RKO (cell line): ENCODE results near the gene TMEM54.

Experiments used
- DNase-seq: peaks from one replicate; pipeline ENCODE4 v3.0.0-alpha.2; 2016; ENCODE audit warnings: low spot score

TMEM54 gene

DNA sequence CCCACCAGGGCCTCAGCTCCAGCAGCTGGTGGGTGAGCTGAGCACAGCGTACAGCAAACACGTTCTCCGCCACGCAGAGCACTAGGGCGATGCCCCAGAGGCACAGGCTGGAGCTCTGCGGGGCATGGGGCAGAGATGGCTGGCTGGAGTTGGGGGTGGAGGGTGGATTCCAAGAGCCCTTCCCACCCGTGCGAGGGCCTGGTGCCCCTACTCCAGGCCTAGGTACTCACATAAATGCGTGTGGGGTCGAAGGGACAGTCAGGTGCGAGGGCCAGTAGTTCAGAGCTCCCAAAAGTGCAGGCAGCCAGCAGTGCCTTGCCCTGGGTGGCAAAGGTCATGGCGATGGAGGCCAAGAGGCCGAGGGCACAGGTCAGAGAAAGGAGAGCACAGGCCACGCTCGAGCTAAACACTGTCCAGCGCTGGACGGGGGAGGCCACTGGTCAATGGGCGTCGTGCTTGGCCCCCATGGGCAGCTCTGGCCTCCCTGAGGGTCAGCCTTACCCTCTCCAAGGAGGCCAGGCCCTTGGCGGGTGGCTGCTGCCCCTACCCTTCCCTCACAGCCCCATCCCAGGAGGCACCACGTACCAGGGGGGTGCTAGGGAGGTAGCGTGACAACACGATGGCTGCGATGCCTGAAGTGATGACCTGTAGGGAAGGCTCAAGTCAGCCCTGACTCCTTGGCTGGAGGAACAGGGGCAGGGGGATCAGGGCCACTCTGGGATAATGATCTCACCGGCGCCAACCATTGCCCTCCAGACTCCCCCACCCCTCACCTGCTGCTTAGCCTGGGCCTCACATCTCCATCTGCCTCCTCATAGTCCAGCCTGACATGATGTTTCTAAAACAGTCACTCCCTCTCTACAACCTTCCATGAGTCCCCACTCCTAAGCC lies 5.6 kb downstream of the TMEM54 start:
- DNase-seq = no peak

DNA sequence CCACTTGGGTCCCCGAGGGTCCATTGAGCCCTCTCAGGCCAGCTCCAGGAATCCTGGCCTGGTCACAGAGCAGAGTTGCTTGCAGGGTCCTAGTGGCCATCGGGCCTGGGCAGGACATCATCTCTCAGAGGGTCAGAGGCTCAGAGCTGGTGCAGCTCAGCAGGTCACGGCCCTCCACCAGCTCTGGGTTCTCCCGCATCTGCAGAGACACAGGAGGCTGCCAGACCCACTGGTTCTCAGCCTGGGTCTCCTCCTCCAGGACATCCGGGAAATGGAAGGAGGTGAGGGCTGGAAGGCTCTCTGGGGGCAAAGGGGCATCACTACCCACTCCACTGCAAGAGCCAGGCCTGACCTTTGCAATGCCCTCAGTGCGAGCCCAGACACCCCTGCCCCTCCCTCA lies 6.5 kb downstream of the TMEM54 start:
- no peak for DNase-seq

DNA sequence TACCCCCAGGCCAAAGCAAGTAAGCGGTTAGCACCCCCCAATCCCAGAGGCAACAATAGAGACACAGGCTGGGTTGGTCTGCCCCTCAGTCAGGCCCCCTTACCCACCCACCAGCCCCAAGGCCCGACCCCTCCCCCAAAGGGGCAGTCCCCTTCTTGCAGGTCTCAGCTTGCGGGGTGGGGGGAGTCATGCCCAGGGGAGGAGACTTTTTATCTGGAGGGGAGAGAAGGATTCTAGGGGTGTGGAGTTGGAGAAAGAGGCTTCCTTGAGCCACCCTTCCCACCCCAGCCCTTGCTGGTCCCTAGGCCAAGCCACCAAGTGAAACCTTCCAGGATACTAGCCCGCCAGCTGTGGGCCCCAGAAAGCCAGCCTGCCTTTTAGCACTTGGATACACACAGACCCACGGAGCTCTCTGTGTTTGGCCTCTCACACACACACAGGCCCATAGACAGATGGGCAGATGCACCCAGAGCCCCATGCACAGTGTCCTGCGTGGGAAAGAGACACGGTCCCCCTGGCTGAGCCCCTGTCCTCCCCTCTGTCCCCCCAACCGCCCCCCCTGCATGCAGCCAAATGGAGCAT lies 7.1 kb downstream of the TMEM54 start:
- no peak for DNase-seq

DNA sequence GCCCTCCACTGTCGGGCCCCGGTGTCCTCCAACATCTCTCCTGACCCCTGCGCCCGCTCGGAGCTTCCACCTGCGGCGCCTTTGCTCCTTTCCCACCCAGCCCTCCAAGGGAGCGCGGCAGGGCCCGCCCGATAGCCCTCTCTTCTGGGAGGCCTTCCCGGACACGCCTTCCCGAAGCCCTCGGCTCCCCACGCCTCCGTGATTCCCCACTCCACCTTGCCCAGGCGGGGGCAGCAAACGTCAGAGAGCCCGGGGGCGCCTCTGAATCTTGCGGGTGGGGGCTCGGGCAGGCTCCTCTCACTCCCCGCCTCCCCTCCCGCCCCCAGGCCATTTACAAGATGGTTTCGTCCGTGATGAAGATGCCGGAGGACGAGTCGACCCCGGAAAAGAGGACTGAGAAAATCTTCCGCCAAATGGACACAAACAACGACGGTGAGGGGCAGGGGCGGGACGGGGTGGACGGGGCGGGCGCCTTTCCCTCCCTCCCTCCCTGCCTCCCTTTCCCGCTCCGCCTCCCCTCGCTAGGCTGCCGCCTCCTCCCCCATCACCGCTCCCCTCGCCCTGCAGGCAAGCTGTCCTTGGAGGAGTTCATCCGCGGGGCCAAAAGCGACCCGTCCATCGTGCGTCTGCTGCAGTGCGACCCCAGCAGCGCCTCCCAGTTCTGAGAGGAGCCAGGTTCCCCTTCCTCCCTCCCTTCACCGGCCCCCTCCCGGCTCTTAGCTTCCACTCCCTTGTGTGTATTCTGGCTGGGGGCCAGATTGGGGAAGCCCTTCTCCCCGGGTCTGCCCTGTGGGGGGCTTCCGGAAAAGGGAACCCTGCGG lies 7.8 kb downstream of the TMEM54 start:
- no peak for DNase-seq

DNA sequence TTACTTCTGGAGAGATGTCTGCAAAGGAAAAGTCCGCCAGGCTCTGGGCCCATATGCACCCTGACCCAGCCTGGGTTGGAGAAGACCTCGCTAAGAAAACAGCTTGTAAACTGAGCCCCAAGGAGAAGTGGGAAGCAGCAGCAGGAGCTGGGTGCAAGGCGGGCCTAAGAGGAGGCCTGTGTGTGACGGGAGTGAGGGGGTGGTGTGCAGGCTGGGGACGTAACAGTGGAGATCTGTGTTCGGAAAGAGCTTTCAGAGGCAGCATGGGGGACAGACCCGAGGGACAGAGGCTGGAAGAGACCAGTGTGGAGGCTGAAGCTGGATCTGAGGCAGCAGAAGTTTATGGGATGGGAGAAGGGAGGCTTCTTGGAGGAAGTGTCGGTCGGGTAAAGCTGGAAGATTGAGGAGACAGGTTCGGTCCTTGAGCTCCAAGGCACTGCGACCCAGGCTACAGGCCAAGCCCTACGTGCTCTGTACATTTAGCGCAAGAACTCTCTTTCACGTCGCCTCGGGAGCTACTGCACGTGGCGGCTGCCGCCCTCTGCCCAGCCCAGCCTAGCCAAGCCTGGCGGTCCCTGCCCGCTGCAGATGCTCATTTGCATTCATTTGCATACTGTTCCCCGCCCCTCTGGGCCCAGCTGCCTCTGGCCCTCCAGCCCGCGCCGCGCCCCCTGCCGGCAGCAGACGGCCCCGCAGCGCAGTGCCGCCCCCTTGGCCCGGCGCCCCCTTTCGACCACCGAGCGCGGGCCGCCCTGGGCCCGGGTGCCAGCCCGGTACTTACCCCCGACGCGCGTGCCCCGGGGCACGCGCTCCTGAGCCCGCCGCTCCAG lies 8.6 kb downstream of the TMEM54 start:
- DNase-seq = no peak

DNA sequence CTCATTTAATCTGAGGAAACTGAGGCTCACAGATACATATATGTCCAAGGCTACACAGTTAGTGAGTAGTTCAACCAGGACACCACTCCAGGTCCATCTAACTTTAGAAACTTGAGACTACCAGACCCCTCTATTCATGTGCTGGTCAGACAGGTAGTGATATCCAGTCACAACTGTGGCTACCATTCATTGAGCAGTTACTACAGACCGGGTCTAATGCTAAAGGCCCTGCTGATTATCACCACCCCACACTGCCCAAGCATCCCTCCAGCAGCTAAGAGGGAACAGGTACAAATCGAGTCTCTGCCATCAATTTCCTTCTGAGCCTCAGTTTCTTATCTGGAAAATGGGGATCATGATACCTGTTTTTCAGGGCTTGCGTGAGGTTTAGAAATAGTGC lies 9.6 kb downstream of the TMEM54 start:
- DNase-seq = no peak

DNA sequence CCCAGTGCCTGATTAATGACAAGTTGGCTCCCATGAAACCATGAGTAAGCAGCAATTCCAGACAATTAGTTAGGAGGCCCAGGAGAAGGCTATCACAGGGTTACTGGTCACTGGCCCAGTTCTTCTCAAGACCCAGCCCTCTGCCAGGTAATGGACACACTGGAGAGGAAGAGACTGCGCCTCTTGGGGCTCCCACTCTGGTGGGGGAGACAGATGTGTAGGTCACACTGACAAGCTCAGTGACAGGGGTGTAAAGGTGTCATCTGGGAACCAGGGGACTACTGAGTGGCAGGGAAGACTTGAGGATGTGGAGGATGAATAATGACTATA lies 10.0 kb downstream of the TMEM54 start:
- no peak for DNase-seq

DNA sequence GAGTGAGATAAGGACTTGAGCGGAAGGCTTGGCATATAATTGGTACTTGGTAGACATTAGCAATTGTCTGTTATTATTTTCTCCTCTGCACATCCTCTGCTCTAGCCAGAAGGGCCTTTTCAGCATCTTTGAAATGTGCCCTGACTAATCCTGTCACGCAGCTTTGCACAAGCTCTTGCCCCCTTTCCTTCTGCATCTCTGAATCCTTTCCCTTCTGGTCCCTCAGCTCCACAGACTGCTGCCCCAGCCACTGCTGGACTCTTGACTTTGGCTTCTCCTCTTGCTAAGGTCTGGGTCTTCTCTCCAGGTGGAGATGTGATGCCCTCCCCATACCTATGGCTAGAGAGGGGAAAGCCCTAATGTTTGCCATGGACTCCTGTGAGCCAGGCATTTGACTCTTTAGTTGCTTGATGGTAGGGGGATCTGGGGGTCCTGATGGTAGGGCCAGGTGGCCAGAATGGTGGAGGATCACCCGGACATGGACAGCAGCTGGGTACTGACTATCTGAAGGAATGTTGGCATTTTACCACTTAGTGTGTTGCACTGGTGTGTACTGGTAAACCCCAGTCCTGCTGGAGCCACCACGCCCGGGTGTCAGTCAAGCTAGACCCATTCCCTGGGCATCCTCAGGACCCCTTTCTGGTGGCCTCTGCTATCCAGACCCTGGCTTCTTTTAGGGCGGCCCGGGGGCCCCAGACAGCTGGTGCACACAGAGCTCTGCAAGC lies 10.5 kb downstream of the TMEM54 start:
- no peak for DNase-seq

DNA sequence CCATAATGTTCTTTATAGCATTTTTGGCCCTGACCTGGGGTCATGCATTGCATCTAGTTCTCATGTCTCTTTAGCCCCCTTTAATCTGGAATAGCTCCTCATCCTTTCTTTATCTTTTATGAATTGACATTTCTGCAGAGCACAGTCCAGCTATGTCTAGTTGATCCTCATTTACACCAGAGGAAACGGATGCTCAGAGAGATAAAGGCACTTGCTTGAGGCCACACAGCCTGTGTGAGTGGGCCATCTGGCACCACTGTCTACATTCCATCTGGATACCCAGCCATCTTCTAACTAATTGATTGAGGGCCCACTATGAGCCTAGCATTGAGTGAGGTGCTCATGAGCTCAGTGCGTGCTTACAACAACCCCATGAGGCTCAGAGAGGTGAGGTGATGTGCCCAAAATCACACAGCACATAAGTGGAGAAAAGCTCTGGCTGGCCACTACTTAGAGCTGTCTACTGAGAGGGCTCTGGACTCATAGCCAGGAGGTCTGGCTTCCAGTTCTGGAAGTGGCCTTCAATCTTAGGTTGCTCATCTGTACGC lies 11.4 kb downstream of the TMEM54 start:
- DNase-seq = peak; percentile 51

DNA sequence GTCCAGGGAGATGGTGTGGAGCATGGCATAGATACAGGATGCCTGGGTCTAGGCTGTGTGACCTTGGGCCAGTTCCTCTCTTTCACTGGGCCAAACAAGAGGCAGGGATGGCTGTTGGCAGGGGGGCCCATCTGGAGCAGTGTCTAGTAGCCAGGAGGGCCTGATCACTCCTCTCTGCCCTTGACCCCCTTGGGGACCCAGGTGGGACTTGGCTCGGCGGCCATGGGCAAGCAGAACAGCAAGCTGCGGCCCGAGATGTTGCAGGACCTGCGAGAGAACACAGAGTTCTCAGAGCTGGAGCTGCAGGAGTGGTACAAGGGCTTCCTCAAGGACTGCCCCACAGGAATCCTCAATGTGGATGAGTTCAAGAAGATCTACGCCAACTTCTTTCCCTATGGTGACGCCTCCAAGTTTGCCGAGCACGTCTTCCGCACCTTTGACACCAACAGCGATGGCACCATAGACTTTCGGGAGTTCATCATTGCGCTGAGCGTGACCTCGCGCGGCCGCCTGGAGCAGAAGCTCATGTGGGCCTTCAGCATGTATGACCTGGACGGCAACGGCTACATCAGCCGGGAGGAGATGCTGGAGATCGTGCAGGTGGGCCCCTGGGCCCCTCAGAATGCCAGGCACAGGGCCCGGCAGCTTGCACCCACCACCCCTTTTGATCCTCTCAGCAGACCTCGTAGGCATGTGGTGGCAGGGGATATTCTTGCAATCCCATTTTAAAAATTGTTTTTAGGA lies 12.3 kb downstream of the TMEM54 start:
- DNase-seq = no peak

DNA sequence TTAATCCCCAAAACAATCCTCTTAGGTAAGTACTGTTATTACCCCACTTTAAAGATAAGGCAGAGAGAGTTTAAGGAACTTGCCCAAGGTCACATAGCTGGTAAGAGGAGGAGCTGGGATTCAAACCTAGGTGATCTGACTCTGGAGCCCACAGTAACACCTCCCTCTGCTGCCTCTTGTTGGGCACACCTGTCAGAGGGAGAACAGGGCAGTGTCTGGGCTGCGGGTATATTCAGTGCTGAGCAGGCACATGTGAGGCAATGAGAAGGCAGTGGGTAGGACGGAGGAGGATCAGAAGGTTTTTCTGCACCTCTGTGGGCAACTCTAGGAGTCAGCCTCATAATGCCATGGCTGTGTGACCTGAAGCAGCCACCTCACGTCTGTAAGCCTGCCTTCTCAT lies 13.1 kb downstream of the TMEM54 start:
- DNase-seq = no peak

DNA sequence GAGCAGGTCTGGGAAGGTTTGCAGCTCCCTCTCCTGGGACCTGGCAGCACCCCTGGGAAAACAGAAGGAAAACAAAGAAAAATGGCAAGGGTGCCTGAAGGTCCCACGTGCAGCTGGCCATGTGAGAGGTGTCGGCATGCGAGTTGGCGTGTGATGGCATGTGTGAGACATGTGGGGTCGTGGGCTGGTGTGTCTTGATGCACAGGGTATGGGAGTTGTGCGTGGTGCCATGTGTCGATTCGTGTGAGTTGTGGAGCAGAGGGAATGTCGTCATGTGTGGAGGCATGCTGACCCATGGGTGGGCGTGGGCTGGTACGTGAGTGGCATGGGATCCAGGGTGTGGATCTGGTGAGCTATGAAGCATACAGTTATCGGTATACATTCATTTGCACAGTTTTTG lies 13.6 kb downstream of the TMEM54 start:
- DNase-seq = no peak

DNA sequence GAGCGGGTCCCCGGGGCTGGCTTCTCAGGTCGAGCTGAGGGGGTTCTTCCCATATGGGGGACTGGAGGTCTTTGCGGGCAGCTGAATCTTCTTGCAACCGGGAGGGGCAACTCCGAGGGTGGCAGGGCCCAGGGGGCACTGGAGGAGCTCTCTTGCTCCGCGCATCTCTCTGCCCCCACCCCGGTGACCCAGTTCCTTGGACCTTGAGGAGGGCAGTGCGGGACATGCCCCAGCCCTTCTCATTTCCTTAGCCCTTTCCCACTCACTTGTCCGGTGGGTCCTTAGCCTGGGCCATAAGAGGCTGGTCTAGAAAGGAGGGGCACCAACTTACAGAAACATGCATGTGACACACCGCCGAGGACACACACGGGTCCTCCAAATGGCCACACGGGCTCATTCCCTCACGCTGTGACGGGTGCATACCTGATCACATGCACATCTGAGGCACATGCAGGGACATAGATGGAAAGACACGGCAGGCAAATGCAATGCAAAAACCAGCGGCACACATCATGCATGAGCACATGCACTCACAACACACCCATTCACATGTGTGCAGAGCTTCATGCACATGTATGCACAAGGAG lies 14.3 kb downstream of the TMEM54 start:
- no peak for DNase-seq

DNA sequence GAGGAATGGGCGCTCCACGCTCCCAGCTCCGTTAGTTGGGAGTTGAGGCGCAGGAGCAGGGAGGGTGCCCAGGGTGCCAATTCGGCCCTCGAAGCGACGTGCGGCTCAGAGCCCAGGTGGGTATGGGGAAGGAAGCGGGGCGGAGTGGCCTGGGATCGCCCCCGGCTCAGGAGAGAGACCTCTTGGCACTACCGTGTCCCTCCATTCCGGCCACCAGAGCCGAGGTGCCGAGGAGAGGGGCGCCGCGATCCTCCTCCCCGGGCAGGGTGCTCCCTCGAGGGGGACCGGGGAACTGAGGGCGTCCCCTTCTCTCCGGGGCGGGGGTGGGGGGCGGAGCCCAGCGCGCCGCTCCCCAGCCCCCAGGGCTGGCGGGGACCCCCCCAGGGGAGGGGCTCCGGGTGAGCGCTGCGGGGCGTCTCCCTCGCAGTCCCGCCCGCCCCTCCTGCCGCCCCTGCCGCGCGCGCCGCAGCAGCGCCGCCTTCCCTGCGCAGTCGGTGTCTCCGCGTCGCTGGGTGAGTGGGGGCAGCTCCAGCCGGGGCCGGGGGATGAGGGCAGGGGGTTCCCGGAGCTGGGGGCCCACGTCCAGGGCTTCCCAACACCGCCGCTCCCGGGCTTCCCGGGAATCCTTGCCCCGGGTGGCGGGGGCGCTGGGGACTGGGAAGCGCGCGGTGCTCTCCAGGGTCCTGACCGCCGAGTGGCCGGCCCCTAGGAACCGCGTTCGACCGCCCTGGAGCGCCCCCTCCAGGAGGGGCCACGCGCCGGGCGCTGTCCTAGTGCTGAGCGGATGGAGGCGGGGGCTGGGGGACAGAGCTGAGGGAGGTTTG lies 15.0 kb downstream of the TMEM54 start, which contains the start of gene HPCA:
HPCA (plus strand) TSS at position 488 of the 824 bp plus-strand sequence. CDS start 2,408 bp downstream, outside the sequence.
- DNase-seq = no peak

DNA sequence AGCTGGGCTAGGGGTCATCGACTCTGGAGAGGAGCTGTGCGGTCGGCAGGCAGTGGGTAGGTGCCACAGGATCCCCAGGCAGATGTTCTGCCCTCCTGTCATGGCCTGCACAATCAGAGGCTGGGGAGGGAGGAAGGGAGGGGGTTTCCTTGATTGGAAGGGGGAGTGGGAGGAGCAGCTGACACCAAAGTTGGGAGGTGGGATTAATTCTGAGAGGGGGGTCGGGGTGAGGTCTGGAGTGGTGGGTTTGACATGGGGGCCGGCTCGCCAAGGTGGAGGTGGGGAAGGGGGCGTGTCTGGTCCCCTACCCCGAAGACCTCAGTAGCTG lies 15.5 kb downstream of the TMEM54 start:
- DNase-seq = no peak

DNA sequence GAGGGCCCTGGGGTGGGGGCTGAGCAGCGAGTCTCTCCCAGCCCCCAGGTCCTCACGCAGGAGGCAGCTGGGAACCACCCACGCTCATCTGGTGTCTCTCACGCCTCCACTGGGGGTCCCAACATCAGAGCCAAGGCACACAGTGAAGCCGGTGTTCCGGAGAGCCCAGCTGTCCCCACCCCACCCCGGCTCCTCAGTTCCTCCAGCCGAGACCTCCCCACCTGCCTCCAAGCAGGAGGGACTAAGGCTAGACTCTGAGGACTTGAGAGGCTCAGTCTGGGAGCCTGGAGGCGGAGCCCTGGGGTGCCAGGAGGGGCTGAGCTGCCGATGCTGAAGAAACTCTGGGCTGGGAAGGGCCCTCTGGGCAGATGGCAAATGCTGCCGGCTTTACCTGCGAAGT lies 16.5 kb downstream of the TMEM54 start:
- DNase-seq = no peak

DNA sequence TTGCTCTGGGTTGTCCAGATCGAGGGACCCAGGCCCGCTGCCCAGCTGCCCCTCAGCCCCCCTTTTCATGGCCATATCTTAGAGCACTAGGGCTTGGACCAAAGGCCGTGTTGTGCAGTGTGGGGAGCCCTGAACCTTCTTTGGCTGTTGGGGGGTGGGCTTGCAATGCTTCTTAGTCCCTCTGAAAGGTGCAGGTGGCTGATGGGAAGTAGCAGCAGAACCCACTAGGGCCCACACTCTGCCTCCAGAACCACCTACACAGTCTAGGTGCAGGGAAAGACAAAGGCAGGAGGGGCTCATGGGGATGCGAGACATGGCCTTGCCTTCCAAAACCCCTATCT lies 17.2 kb downstream of the TMEM54 start:
- DNase-seq = no peak

DNA sequence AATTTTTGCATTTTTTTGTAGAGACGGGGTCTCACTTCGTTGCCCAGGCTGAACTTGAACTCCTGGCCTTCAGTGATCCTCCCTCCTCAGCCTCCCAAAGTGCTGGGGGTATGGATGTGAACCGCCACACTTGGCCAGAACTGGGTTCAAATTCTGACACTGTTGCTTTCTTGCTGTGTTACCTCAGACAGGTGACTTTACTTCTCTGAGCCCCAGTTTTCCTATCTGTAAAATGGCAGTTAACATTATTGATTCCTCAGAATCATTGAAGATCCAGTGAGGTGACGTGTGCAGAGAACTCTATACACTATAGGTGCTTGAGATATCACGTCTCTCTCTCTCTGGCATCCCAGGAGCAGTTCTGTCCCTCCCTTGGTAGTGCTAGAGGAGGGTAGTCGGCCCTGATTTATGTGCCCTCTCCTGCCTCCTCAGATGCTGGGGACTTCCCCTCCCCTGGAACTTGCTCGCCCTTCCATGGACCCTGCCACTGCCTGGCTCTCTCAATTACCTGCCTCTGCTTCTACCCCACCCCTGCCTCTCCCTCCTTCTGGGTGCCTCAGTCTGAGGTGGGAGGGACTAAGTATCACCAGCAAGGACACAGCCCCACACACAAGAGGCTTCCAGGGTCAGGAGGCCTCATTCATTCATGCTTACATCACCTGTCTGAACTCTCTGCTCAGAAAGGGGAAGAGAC lies 17.7 kb downstream of the TMEM54 start:
- DNase-seq = no peak
